OCI-LY7 (cell line): ENCODE results near the gene DNASE2B. TPM values are rescaled to one million over a fixed set of nuclear protein-coding genes. Genes with fewer than 3 reads are reported as not detected.

Experiments
- BruUV-seq: library from RNA; stranded (reverse); fragments of 400-500 nt; replicated peaks from 2 replicates; lab custom pipeline; 2021; lab: Mats Ljungman, UMichigan
- CTCF ChIA-PET: fragments of 300-600 bp; sonication (Branson Sonifier 250); formaldehyde crosslinking; loops from one replicate; lab custom pipeline; 2022; ENCODE audit warnings: antibody characterized with exemption; ENCODE audit not compliant: unreplicated experiment; lab: Charles Lee
- POLR2A ChIA-PET: fragments of 300-600 bp; sonication (Branson Sonifier 250); formaldehyde crosslinking; loops from one replicate; lab custom pipeline; 2022; ENCODE audit warnings: antibody characterized with exemption; lab: Charles Lee
- DNase-seq: peaks from one replicate; pipeline ENCODE4 v3.0.0-alpha.2; 2015; ENCODE audit warnings: low spot score
- H2AFZ ChIP-seq: fragments of 200-600 bp; sonication (generic), shearing (Covaris generic); 2 replicates; pipeline ENCODE4 v1.6.1; 2014; ENCODE audit warnings: mild to moderate bottlenecking, antibody characterized with exemption, low read length, moderate library complexity
- H3K27ac ChIP-seq: fragments of 200-600 bp; sonication (generic); 2 replicates; pipeline ENCODE4 v1.5.1; 2014; ENCODE audit warnings: mixed run types, low read depth, mild to moderate bottlenecking, moderate library complexity, low read length, inconsistent platforms; ENCODE audit not compliant: poor library complexity, severe bottlenecking
- H3K36me3 ChIP-seq: fragments of 200-600 bp; sonication (generic); 2 replicates; pipeline ENCODE4 v1.6.1; 2014; ENCODE audit warnings: mild to moderate bottlenecking, antibody characterized with exemption, low read length, moderate library complexity, mixed read lengths; ENCODE audit not compliant: insufficient read depth
- H3K4me1 ChIP-seq: fragments of 200-600 bp; sonication (generic); 2 replicates; pipeline ENCODE4 v1.5.1; 2014; ENCODE audit warnings: mild to moderate bottlenecking, low read length; ENCODE audit not compliant: insufficient read depth, poor library complexity, severe bottlenecking
- H3K4me2 ChIP-seq: fragments of 200-600 bp; sonication (generic); 2 replicates; pipeline ENCODE4 v1.6.1; 2014; ENCODE audit warnings: mild to moderate bottlenecking, low read length
- H3K4me3 ChIP-seq: fragments of 200-600 bp; sonication (generic); 2 replicates; pipeline ENCODE4 v1.5.1; 2014; ENCODE audit warnings: mild to moderate bottlenecking, low read depth, low read length; ENCODE audit not compliant: poor library complexity, severe bottlenecking
- H3K79me2 ChIP-seq: fragments of 200-600 bp; sonication (generic); 2 replicates; pipeline ENCODE4 v1.6.1; 2016; ENCODE audit warnings: low read depth, mild to moderate bottlenecking, low read length, moderate library complexity, mixed read lengths; ENCODE audit not compliant: insufficient read depth
- H3K9me2 ChIP-seq: fragments of 200-600 bp; sonication (generic); 2 replicates; pipeline ENCODE4 v1.6.1; 2016; ENCODE audit warnings: mild to moderate bottlenecking, low read length, mixed read lengths; ENCODE audit not compliant: insufficient read depth
- H3K9me3 ChIP-seq: fragments of 200-600 bp; sonication (generic); 2 replicates; pipeline ENCODE4 v1.6.1; 2014; ENCODE audit warnings: mild to moderate bottlenecking, mixed run types, low read length, mixed read lengths
- H4K20me1 ChIP-seq: fragments of 200-600 bp; sonication (generic); 2 replicates; pipeline ENCODE4 v1.6.1; 2014; ENCODE audit warnings: mild to moderate bottlenecking, antibody characterized with exemption, low read length, moderate library complexity, mixed read lengths; ENCODE audit not compliant: insufficient read depth
- EZH2phosphoT487 ChIP-seq: fragments of 200-600 bp; sonication (generic); IDR thresholded peaks from 2 replicates; pipeline ENCODE4 v1.6.1; 2018; ENCODE audit warnings: low read depth, borderline replicate concordance, mild to moderate bottlenecking, mixed run types, antibody characterized with exemption, low read length, moderate library complexity, mixed read lengths
- intact Hi-C: fragments of 100-400 bp; cut with micrococcal nuclease; formaldehyde crosslinking; loops from one replicate; pipeline ENCODE4 v1.10.0; 2022; ENCODE audit not compliant: unreplicated experiment
- total RNA-seq, 2 experiments: library from RNA; depleted of rRNA in 1 of 2; stranded (reverse); fragments of >200 nt in 1 of 2; shearing (Covaris generic) in 1 of 2; gene quantifications; 2 replicates each; pipeline ENCODE4 v1.2.3, GENCODE V29; 2014 to 2022
- TF ChIP-seq, protein P1 (sequence below): fragments of 200-600 bp; sonication (generic); conservative IDR thresholded peaks from 2 replicates; pipeline ENCODE4 v1.5.1; 2014; ENCODE audit warnings: mild to moderate bottlenecking, antibody characterized with exemption, low read length, moderate library complexity, mixed read lengths

Gene DNASE2B
- total RNA-seq, 2 experiments from 2014 or later = 0.22 TPM; not detected in 1

- no peak overlapping the region for H3K4me3 ChIP-seq
- no peak overlapping the region for H2AFZ ChIP-seq
- H4K20me1 ChIP-seq = no peaks in the 10 kb centered on the region
- no peak overlapping the region for H3K27ac ChIP-seq
- no peak for DNase-seq
- ChIA-PET CTCF (no interaction called here), POLR2A (interaction anchor here (0.8 to 1.5 kb wide), 4 partner anchors 9 to 15 kb away, joined by 3 to 8 read pairs (median 4); no protein-coding TSS in a partner anchor)
- TF ChIP-seq, protein P1, sequence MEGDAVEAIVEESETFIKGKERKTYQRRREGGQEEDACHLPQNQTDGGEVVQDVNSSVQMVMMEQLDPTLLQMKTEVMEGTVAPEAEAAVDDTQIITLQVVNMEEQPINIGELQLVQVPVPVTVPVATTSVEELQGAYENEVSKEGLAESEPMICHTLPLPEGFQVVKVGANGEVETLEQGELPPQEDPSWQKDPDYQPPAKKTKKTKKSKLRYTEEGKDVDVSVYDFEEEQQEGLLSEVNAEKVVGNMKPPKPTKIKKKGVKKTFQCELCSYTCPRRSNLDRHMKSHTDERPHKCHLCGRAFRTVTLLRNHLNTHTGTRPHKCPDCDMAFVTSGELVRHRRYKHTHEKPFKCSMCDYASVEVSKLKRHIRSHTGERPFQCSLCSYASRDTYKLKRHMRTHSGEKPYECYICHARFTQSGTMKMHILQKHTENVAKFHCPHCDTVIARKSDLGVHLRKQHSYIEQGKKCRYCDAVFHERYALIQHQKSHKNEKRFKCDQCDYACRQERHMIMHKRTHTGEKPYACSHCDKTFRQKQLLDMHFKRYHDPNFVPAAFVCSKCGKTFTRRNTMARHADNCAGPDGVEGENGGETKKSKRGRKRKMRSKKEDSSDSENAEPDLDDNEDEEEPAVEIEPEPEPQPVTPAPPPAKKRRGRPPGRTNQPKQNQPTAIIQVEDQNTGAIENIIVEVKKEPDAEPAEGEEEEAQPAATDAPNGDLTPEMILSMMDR = no peak
- no peak for TF ChIP-seq EZH2phosphoT487
- H3K4me2 ChIP-seq = no peak overlapping the region
- no peaks in the 10 kb centered on the region for H3K9me3 ChIP-seq
- H3K36me3 ChIP-seq = no peaks in the 10 kb centered on the region
- H3K9me2 ChIP-seq = no peaks in the 10 kb centered on the region
- H3K79me2 ChIP-seq = no peaks in the 10 kb centered on the region
- BruUV-seq = no TSS peak
- no peaks in the 10 kb centered on the region for H3K4me1 ChIP-seq
- intact Hi-C loops = no loop called here
These were observed 8.1 kb upstream of the DNASE2B start for GRCh38 chr1:84390226-84390625.

DNA sequence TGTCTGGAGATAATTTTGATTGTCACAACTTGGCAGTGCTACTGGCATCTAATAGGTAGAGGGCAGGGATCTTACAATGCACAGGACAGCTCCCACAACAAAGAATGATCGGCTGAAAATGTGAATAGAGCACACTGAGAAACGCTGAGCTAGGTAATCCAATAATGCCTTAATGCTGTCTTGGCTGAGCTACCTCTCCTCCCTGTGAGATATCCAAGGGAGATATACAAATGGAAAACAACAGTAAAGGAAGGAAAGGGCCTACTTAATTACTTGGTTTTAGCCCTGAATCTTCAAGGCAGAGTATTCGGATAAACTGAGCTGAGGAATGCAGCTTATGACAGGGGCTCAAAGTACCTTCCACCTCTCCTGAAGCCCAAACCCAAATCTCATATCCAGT lies 2.9 kb downstream of the DNASE2B start:
- TF ChIP-seq EZH2phosphoT487 = no peak
- TF ChIP-seq, protein P1 = no peak
- Histone ChIP-seq H3K27ac (no peak overlapping the region), H3K4me2 (no peak overlapping the region), H3K9me2 (no peaks in the 10 kb centered on the region), H3K9me3 (no peaks in the 10 kb centered on the region), H3K36me3 (no peaks in the 10 kb centered on the region), H3K79me2 (no peaks in the 10 kb centered on the region), H4K20me1 (no peaks in the 10 kb centered on the region), H3K4me3 (no peak overlapping the region), H2AFZ (no peak overlapping the region), H3K4me1 (no peaks in the 10 kb centered on the region)
- POLR2A ChIA-PET = interaction anchor here (0.8 to 1.3 kb wide), 2 partner anchors 8 to 10 kb away, joined by 3 to 4 read pairs; no protein-coding TSS in a partner anchor
- BruUV-seq = no TSS peak
- no peak for DNase-seq
- intact Hi-C loops = no loop called here
- CTCF ChIA-PET = interaction anchor here (0.5 kb wide), 1 partner anchor 276 kb away, joined by 3 read pairs; no protein-coding TSS in a partner anchor

DNA sequence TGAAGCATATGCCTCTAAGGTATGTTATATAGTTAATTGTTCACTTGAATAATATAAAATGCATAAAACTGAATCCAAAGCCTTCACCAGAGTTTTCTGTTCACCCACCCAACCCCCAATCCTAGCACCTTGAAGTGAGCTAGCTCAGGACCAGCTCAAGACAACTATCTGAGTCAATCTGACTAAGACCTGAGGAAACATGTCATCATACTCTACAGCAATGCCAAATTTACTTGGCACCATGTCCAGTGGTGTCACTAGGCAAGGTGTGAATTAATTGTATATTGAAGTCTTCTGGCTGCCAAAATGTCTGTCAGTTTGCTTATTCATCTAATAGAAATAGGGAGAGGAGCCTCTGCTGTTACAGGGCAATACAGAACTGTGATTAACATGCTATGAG lies 3.8 kb downstream of the DNASE2B start:
- TF ChIP-seq, protein P1 = no peak
- no peak for TF ChIP-seq EZH2phosphoT487
- CTCF ChIA-PET = interaction anchor here (0.5 kb wide), 1 partner anchor 276 kb away, joined by 3 read pairs; no protein-coding TSS in a partner anchor
- Histone ChIP-seq H3K4me1 (no peaks in the 10 kb centered on the region), H3K36me3 (no peaks in the 10 kb centered on the region), H3K9me2 (no peaks in the 10 kb centered on the region), H3K9me3 (no peaks in the 10 kb centered on the region), H3K4me3 (no peak overlapping the region), H3K4me2 (no peak overlapping the region), H2AFZ (no peak overlapping the region), H3K79me2 (no peaks in the 10 kb centered on the region), H3K27ac (no peak overlapping the region), H4K20me1 (no peaks in the 10 kb centered on the region)
- no peak for DNase-seq
- POLR2A ChIA-PET = interaction anchor here (0.6 to 1.4 kb wide), 5 partner anchors 9 to 49 kb away, joined by 3 to 10 read pairs (median 3); no protein-coding TSS in a partner anchor
- intact Hi-C loops = no loop called here
- no TSS peak for BruUV-seq
